Activated naive CD4-positive, alpha-beta T cell treated with anti-CD3 and anti-CD28 coated beads, Interleukin-2, amount 10 ng/mL, durations not matched to agents 7 days and 5 days (primary cell): ENCODE results near the gene RASAL2.

ENCODE experiments used
- CTCF ChIA-PET: fragments of 350-600 bp; sonication (Branson Sonifier 250); formaldehyde crosslinking; loops from one replicate; lab custom pipeline; 2021; ENCODE audit warnings: antibody characterized with exemption; lab: Charles Lee
- DNase-seq: peaks from one replicate; pipeline ENCODE4 v3.0.0-alpha.2; 2020
- H3K27ac Mint-ChIP-seq: one replicate; pipeline ENCODE4 v1.8.0; 2021; ENCODE audit warnings: mild to moderate bottlenecking, moderate library complexity, mixed read lengths
- H3K27me3 Mint-ChIP-seq: one replicate; pipeline ENCODE4 v1.8.0; 2021; ENCODE audit warnings: mild to moderate bottlenecking, mixed read lengths
- H3K36me3 Mint-ChIP-seq: one replicate; pipeline ENCODE4 v1.8.0; 2021; ENCODE audit warnings: mixed read lengths
- H3K4me1 Mint-ChIP-seq: one replicate; pipeline ENCODE4 v1.8.0; 2021; ENCODE audit warnings: mixed read lengths
- H3K4me3 Mint-ChIP-seq: one replicate; pipeline ENCODE4 v1.8.0; 2021; ENCODE audit warnings: mild to moderate bottlenecking, moderate library complexity, mixed read lengths
- H3K9me3 Mint-ChIP-seq: one replicate; pipeline ENCODE4 v1.8.0; 2021; ENCODE audit warnings: mixed read lengths

The RASAL2 gene

DNA sequence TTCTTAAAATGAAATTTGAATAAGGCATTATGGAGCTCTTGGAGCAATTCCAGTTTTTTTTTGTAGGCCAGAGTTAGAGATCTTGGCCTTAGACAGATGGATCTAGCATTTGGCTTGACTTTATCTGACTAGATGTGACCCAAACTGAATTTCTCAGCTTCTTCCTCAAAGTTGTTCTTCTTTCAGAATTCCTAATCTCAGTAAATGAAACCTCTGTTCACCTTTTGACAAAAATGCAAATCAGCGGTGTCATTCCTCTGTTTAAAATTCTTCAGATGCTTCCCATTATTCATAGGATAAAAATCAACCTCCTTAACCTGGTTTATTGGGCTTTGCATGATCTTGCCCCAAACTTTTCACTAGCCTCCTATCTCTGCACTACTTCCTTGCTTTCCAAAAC is 177.6 kb downstream of the RASAL2 start:
- H3K9me3 Mint-ChIP-seq: no peaks in the 10 kb centered on the region
- CTCF ChIA-PET: no interaction called here
- no peaks in the 10 kb centered on the region for H3K36me3 Mint-ChIP-seq
- H3K27ac Mint-ChIP-seq: no peak overlapping the region
- H3K4me1 Mint-ChIP-seq: no peaks in the 10 kb centered on the region
- no peak overlapping the region for H3K4me3 Mint-ChIP-seq
- H3K27me3 Mint-ChIP-seq: no peaks in the 10 kb centered on the region
- no peak for DNase-seq

DNA sequence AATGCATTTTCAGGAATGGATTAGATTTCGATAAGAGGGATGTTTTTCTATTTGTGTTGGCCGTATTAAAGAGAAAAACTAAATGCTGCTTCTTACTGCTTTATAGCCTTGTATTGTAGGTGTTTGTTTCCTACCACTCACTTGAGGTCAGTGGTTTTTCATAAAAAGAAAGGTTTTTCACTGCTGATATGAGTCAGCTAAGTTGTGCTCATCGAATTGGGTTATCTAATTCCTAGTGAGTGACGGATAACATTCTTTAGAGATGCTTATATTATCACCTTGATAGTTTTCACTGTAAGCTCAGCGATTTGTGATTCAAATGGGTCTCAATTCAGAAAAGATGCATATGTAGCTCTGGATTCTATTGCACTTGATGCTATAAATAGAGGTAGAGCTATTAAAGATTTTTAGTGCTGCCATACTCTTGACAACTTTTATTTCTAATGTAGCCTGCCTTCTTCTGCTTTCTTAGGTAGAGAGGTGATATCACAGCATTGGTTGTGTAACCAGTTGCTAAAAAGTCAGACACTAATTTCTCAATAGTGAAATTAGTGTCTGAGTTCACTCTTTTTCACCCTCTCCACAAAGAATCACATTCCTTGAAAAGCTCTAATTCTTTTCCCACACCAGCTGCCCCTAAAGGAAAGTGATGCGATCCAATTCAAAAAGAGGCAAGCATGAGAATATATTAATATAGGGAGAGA is 180.0 kb downstream of the RASAL2 start:
- Mint-ChIP-seq H3K27ac (no peak overlapping the region), H3K4me3 (no peak overlapping the region), H3K9me3 (no peaks in the 10 kb centered on the region), H3K4me1 (no peaks in the 10 kb centered on the region), H3K36me3 (no peaks in the 10 kb centered on the region), H3K27me3 (no peaks in the 10 kb centered on the region)
- CTCF ChIA-PET: no interaction called here
- DNase-seq: no peak

DNA sequence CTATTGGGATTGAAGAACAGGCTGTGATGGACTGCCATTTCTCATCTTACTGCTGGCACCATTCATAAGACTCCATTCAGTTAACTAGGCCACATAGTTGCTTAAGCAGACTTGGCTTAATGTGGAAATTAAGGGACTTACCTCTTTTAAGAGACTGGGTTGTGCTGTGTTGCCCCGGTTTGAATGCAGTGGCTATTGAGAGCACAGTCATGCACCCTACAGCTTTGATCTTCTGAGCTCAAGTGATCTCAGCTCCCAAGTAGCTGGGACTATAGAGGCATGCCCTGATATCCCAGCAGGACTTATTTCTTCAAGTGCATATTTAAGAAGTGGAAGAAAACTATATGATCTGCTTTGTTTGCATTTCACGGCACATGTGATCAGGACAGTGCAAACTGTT is 181.1 kb downstream of the RASAL2 start:
- DNase-seq: no peak
- no peaks in the 10 kb centered on the region for H3K9me3 Mint-ChIP-seq
- no peaks in the 10 kb centered on the region for H3K27me3 Mint-ChIP-seq
- H3K4me3 Mint-ChIP-seq: no peak overlapping the region
- no peaks in the 10 kb centered on the region for H3K4me1 Mint-ChIP-seq
- CTCF ChIA-PET: no interaction called here
- H3K36me3 Mint-ChIP-seq: no peaks in the 10 kb centered on the region
- no peak overlapping the region for H3K27ac Mint-ChIP-seq

DNA sequence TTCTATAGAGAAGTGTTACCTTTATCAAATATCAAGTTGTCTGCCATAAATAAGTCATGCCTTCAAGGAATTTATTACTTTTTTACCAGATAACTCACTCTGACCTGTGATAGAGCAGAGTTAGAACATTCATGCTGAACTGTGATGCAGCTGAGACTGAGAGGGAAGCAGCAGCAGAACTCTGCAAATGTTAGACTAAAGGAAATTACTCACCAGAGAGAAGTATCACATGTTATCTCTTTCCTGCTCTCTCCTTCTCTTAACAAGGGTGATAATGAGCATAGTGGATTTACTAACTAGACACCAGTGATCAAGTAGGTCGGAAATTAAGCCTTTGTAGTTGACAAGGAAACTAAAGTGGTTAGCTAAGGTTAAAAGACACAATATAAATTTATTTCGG is 181.6 kb downstream of the RASAL2 start:
- Mint-ChIP-seq H3K4me3 (no peak overlapping the region), H3K9me3 (no peaks in the 10 kb centered on the region), H3K27me3 (no peaks in the 10 kb centered on the region), H3K36me3 (no peaks in the 10 kb centered on the region), H3K27ac (no peak overlapping the region), H3K4me1 (no peaks in the 10 kb centered on the region)
- CTCF ChIA-PET: no interaction called here
- DNase-seq: no peak

DNA sequence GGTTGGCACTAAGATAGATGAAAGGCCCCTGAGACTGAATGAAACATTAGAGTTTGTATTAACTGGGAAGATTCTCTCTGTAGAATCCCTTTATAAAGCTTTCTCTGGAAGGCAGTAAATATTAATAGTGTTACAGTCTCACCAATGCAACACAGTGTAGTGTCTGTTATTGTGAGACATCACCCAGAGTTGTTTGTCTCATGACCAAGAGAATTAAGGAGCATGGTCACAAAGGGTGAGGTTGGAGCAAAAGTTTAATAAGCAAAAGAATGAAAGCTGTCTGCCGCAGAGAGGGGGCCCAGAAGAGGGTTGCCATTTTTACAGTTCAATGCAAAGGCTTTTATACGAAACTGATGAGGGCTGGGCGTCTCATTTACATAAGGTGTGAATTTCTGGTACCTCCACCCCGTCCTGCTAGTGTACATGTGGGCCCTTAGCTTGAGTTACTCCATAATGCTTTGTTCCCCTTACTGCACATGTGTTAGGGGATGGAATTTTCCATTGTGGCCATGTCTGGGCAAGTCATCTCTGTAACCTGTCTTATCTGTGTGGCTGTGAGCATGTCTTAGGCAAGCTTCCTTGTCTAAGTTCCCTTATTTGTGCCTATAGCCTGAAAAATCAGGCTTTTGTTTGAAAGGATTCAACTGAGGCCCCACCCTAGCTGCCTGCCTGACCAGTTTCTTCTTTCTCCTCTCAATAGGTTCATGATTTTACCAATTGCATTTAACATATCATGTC is 184.1 kb downstream of the RASAL2 start:
- Mint-ChIP-seq H3K4me3 (no peak overlapping the region), H3K36me3 (no peaks in the 10 kb centered on the region), H3K27me3 (no peaks in the 10 kb centered on the region), H3K9me3 (no peaks in the 10 kb centered on the region), H3K4me1 (no peaks in the 10 kb centered on the region), H3K27ac (no peak overlapping the region)
- CTCF ChIA-PET: no interaction called here
- no peak for DNase-seq

DNA sequence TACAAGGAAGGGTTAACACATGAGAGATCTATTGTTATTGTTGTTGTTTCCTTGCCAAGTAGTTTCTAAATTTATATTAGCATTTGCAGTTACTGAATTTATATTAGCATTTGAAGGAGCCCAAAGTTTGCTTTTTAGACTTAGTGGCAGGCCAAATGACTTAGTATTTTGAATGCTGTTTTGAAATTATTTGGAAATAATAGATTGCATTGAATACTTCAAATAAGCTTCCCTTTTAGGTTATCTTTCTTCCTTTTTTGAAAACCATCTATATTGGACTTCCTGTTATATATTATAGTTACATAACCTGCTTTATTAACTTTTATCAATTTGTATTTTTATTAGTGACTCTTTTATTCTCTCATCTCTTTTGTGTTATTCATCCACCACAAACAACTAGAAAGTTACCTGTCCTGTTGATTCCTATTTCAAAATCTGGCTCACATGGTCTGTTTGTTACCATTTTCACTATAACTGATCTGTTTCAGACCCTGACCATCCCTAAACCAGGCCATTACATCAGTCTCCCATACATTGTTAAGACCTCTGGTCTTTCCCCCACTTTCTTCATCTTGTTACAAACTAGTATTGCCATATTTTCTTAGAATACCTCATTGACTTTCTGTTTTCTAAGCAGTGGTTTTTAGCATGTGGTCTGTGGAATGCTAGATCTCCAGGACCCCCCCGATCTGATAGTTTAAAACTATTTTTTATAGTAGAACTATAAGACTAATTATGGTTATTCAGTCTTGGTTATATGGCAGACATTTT is 185.2 kb downstream of the RASAL2 start:
- Mint-ChIP-seq H3K27ac (no peak overlapping the region), H3K36me3 (no peaks in the 10 kb centered on the region), H3K4me3 (no peak overlapping the region), H3K27me3 (no peaks in the 10 kb centered on the region), H3K4me1 (no peaks in the 10 kb centered on the region), H3K9me3 (no peaks in the 10 kb centered on the region)
- DNase-seq: no peak
- CTCF ChIA-PET: no interaction called here

DNA sequence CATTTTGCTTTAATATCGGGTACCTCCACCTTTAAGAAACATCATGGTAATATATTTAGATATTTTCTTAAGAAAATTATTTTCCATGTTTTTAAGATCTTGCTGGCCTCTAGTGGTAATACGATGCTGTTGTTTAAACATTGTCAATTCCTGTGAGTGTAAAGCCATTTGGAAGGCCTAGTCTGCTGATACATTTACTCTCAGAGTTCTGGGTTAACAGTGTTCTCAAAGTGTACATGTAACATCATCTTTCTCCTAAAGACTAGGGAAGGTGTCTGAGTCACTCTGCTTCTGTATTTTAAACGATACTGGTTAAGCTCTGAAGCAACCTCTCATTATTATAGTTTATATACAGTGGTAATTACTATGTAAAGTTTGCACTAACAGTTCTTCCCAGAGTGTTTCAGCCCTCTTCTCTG is 189.1 kb downstream of the RASAL2 start:
- DNase-seq: no peak
- Mint-ChIP-seq H3K27me3 (no peaks in the 10 kb centered on the region), H3K36me3 (no peaks in the 10 kb centered on the region), H3K27ac (no peak overlapping the region), H3K4me3 (no peak overlapping the region), H3K4me1 (no peaks in the 10 kb centered on the region), H3K9me3 (no peaks in the 10 kb centered on the region)
- CTCF ChIA-PET: no interaction called here

DNA sequence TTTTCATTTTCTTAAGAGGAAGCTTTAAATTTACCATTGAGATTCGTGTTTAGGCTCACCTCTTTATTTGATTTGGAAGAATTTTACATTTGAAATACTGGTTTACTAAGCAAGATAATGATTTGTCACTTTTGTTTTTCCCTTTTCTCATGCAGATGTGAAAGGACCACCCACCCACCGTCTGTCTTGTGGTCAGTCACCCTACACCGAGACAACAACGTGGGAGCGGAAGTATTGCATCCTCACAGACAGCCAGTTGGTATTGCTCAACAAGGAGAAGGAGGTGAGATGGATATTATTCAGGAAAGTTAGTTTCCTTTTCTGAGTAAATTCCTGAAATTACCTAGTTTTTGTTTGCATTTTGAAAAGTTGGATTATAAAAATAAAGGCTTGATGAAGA is 189.5 kb downstream of the RASAL2 start:
- H3K4me3 Mint-ChIP-seq: no peak overlapping the region
- no peaks in the 10 kb centered on the region for H3K4me1 Mint-ChIP-seq
- H3K36me3 Mint-ChIP-seq: no peaks in the 10 kb centered on the region
- no peak for DNase-seq
- no peak overlapping the region for H3K27ac Mint-ChIP-seq
- H3K9me3 Mint-ChIP-seq: no peaks in the 10 kb centered on the region
- CTCF ChIA-PET: interaction anchor here (0.5 kb wide), 1 partner anchor 13 kb away, joined by 3 read pairs; no protein-coding TSS in a partner anchor
- H3K27me3 Mint-ChIP-seq: no peaks in the 10 kb centered on the region

DNA sequence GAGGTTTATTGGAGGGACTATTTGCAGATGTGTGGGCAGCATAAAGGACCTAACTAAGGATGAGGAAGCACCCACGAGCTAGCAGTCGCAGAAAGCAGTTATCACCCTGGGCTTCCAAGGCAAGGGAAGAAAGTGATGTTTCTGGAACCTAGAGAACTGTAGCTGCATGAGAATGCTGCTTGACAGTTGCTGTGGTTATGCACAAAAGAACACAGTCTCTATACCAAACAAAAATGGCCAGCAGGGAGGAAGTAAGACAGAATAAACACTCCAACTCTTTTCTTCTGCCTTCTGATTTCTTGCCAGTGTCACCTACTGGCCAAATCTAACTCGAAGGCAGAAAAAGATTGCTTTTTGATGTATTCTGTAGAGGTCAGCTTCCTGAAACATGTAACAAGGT is 190.2 kb downstream of the RASAL2 start:
- CTCF ChIA-PET: interaction anchor here (0.5 kb wide), 1 partner anchor 14 kb away, joined by 3 read pairs; no protein-coding TSS in a partner anchor
- no peak overlapping the region for H3K4me3 Mint-ChIP-seq
- DNase-seq: no peak
- H3K27me3 Mint-ChIP-seq: no peaks in the 10 kb centered on the region
- no peak overlapping the region for H3K27ac Mint-ChIP-seq
- no peaks in the 10 kb centered on the region for H3K4me1 Mint-ChIP-seq
- no peaks in the 10 kb centered on the region for H3K9me3 Mint-ChIP-seq
- H3K36me3 Mint-ChIP-seq: no peaks in the 10 kb centered on the region

DNA sequence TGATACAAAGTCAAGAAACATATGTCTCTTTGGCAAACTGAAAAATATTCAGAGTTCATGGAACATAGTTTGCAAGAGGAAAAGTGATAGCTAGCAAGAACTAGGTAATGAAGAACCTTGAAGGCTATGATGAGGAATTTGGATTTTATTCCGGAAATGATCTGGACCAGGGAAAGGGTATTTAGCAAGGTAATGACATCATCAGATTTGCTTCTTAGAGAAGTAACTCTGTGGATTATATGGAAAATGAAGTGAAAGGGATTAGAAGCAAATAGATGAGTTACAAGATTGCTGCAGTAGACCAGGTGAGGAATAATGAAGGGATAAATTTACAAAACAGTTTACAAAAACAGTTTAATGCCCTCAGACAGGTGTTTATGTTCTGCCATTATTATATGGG is 197.3 kb downstream of the RASAL2 start:
- no peaks in the 10 kb centered on the region for H3K36me3 Mint-ChIP-seq
- H3K4me3 Mint-ChIP-seq: no peak overlapping the region
- H3K9me3 Mint-ChIP-seq: no peaks in the 10 kb centered on the region
- CTCF ChIA-PET: no interaction called here
- no peaks in the 10 kb centered on the region for H3K27me3 Mint-ChIP-seq
- H3K27ac Mint-ChIP-seq: no peak overlapping the region
- no peaks in the 10 kb centered on the region for H3K4me1 Mint-ChIP-seq
- no peak for DNase-seq

DNA sequence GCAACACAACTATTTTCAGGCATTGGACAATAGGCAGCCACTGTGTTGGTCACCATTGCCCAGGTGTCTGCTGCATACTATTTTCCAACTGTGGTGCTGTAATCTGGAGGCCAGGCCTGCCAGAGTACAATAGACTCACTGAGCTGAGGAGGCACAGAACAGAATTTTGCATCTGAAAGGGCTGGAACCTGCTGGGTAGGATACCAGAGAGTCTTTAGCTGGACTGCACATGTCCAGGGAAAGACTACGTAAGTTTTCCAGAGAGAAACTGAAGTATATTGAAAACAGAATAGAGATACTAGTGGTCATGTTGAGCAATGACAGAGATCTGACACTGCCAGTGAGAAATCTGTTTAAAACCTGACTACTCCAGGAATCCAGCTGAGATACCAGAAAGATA is 200.8 kb downstream of the RASAL2 start:
- CTCF ChIA-PET: interaction anchor here (0.6 kb wide), 1 partner anchor 147 kb away, joined by 3 read pairs; no protein-coding TSS in a partner anchor
- no peaks in the 10 kb centered on the region for H3K9me3 Mint-ChIP-seq
- no peaks in the 10 kb centered on the region for H3K36me3 Mint-ChIP-seq
- H3K4me3 Mint-ChIP-seq: no peak overlapping the region
- DNase-seq: no peak
- H3K4me1 Mint-ChIP-seq: no peaks in the 10 kb centered on the region
- no peak overlapping the region for H3K27ac Mint-ChIP-seq
- no peaks in the 10 kb centered on the region for H3K27me3 Mint-ChIP-seq

DNA sequence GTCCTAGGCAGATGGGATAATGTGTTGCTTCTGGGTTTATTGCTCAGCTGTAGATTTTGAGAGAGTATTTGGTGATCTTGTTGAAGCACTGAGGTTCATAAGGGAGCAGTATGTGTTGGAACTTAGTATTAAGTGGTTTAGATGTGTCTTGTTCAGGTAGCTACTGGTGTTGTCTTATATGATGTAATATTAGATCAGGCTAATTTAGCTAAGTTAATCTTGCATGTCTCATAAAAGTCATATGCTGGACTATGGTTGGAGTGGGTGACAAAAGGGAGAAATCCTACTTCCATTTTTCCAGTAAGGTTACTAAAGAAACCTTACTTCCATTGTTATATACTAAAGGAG is 206.4 kb downstream of the RASAL2 start:
- no peak for DNase-seq
- H3K27me3 Mint-ChIP-seq: peaks cover 4% of the 10 kb centered on the region

DNA sequence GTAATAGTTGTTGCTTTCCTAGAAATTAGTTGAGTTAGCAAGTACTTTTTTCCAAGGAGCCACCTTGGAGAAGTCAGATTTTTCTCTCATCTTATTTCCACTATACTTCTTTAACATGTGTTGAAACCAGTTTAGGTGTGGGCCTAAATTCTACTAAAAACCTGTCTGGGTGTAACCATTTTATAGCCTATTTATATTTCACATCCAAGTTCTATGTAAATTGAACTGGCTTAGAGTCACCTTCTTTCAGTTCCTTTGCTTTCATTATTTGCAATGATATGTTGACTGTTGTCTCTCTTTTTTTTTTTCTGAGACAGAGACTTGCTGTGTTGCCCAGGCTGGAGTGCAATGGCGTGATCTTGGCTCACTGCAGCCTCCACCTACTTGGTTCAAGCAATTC is 207.2 kb downstream of the RASAL2 start:
- Mint-ChIP-seq H3K4me3 (no peak overlapping the region), H3K27me3 (peaks cover 4% of the 10 kb centered on the region), H3K9me3 (no peaks in the 10 kb centered on the region), H3K36me3 (no peaks in the 10 kb centered on the region), H3K4me1 (no peaks in the 10 kb centered on the region), H3K27ac (no peak overlapping the region)
- CTCF ChIA-PET: no interaction called here
- no peak for DNase-seq

More for the DNA sequence above, 206.4 kb downstream of the RASAL2 start:
- no peak overlapping the region for H3K27ac Mint-ChIP-seq
- no peaks in the 10 kb centered on the region for H3K9me3 Mint-ChIP-seq
- no peaks in the 10 kb centered on the region for H3K36me3 Mint-ChIP-seq
- H3K4me1 Mint-ChIP-seq: no peaks in the 10 kb centered on the region
- CTCF ChIA-PET: interaction anchor here (0.8 to 1.9 kb wide), 8 partner anchors 8 to 1070 kb away, joined by 3 to 10 read pairs (median 4); no protein-coding TSS in a partner anchor
- H3K4me3 Mint-ChIP-seq: no peak overlapping the region

DNA sequence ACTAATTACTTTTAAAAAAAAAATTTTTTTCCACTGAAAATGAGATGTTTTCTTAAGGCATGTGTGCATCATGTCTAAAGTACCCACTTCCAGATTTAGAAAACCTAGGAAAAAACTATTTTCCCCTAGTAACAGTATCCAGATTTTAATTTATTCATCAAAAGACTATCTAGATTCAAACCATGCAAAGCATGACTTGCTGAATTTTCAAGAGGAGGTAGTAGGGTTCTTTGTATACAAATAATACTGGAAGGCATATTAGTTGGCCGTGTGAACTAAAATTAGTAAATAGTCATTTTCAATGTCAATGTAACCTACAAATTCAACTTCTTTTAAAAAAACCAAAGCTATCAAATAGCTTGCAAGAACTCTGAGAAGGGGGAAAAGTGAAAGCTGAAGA is 213.4 kb downstream of the RASAL2 start:
- H3K4me1 Mint-ChIP-seq: no peaks in the 10 kb centered on the region
- H3K27me3 Mint-ChIP-seq: no peaks in the 10 kb centered on the region
- no peaks in the 10 kb centered on the region for H3K36me3 Mint-ChIP-seq
- CTCF ChIA-PET: no interaction called here
- H3K9me3 Mint-ChIP-seq: no peaks in the 10 kb centered on the region
- DNase-seq: no peak
- no peak overlapping the region for H3K27ac Mint-ChIP-seq
- no peak overlapping the region for H3K4me3 Mint-ChIP-seq
